ENCODE results near the gene PAK6.

The PAK6 gene

GRCh38 chr15:40293905-40294895 is 55.3 kb downstream of the PAK6 start:
- DNase-seq: peak in 2 of 3 experiments; percentile 21 to 62

- DNase-seq: no peak
Observed at GRCh38 chr15:40295297-40295696, 56.4 kb downstream of the PAK6 start.

GRCh38 chr15:40295877-40296560 is 57.2 kb downstream of the PAK6 start:
- no peak for DNase-seq

- no peak for DNase-seq
Observed at GRCh38 chr15:40296561-40297230, 57.8 kb downstream of the PAK6 start.

- no peak for DNase-seq
Observed at GRCh38 chr15:40297356-40297755, 58.5 kb downstream of the PAK6 start.

- no peak for DNase-seq
Observed at GRCh38 chr15:40298216-40298935, 59.5 kb downstream of the PAK6 start.

GRCh38 chr15:40300367-40300766 is 61.5 kb downstream of the PAK6 start:
- DNase-seq: no peak

GRCh38 chr15:40300771-40301170 is 61.9 kb downstream of the PAK6 start:
- no peak for DNase-seq

GRCh38 chr15:40301467-40302179 is 62.8 kb downstream of the PAK6 start:
- no peak for DNase-seq

- no peak for DNase-seq
Observed at GRCh38 chr15:40302288-40302886, 63.5 kb downstream of the PAK6 start.

- DNase-seq: no peak
Observed at GRCh38 chr15:40302981-40303380, 64.1 kb downstream of the PAK6 start.

- no peak for DNase-seq
Observed at GRCh38 chr15:40303576-40303975, 64.7 kb downstream of the PAK6 start.

GRCh38 chr15:40305281-40305680 is 66.4 kb downstream of the PAK6 start:
- no peak for DNase-seq

- no peak for DNase-seq
Observed at GRCh38 chr15:40306371-40306770, 67.5 kb downstream of the PAK6 start.

GRCh38 chr15:40306908-40307307 is 68.0 kb downstream of the PAK6 start:
- DNase-seq: no peak

GRCh38 chr15:40307421-40308211 is 68.8 kb downstream of the PAK6 start, which contains the start of gene PLCB2:
Gene PLCB2 (minus strand): TSS chr15:40307935. CDS start chr15:40307672, 263 bp downstream.
- peak in 1 of 3 experiments; percentile 1 for DNase-seq

GRCh38 chr15:40309344-40309862 is 70.5 kb downstream of the PAK6 start:
- DNase-seq: no peak

GRCh38 chr15:40310001-40310959 is 71.4 kb downstream of the PAK6 start:
- DNase-seq: peak; percentile 4 to 46 (median 14)

GRCh38 chr15:40310993-40311392 is 72.1 kb downstream of the PAK6 start:
- DNase-seq: no peak
